Measurements from ENCODE around the gene DNAJC9. TPM values are rescaled to one million over a fixed set of nuclear protein-coding genes. Genes with fewer than 3 reads are reported as not detected.

The DNAJC9 gene
- total RNA-seq, 2 donors from 2014 or later = 37.2 to 41.2 TPM

DNA sequence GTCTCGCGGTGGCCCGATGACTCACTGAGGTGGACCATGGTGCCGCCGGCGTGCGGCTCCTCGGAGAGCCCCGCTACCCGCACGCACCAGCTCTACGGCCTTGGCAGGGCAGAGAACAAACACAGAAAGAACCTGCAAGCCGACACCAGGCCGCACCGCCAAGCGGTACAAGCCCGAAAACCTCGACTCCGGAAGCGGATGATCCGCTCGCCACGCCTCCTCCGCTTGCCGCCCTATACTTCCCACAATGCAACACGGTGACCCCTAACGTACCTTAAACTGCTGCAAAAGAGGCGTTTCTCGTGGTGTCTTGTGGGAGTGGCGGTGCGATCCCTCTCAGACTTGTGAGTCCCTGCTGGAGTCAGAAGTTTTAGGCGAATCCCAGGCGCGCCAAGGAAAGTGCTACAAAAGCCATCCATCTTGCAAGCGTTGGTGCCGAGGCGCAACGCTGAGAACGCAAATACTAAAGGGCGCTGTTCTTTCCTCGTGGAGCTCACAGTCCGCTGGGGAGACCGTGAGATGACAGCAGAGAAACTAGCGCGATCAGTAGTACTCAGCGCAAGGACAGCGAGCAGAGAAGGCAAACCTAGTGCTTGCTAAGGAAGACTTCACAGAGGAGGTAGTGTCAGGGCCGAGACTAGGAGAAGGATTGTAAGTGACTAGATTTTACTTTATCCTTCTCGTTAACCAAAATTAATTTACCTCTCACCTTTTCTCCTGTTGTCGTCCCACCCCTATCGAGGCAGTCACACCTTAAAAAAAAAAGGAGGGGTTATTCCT is 5.6 kb upstream of the DNAJC9 start, which contains the start of gene MRPS16:
MRPS16 (minus strand) TSS at position 200 of the 780 bp plus-strand sequence; CDS start at position 38, 162 bp downstream.
- DNase-seq = peak; percentile 90 to 95
- Mint-ChIP-seq H3K4me3 (peak within 1 kb of the TSS; percentile 97 to 99), H3K36me3 (ENCODE audit: insufficient read depth in 2 of 2) (peaks cover 17 to 21% of the 10 kb centered on the region in 2 donors), H3K9me3 (no peaks in the 10 kb centered on the region), H3K27me3 (ENCODE audit: low read depth) (no peaks in the 10 kb centered on the region), H3K27ac (peak within 1 kb of the TSS; percentile 93), H3K4me1 (ENCODE audit: low read depth) (peaks cover 42% of the 10 kb centered on the region)
- peak; percentile 91 to 92 for ATAC-seq (replicated peaks in 1 of 2)

DNA sequence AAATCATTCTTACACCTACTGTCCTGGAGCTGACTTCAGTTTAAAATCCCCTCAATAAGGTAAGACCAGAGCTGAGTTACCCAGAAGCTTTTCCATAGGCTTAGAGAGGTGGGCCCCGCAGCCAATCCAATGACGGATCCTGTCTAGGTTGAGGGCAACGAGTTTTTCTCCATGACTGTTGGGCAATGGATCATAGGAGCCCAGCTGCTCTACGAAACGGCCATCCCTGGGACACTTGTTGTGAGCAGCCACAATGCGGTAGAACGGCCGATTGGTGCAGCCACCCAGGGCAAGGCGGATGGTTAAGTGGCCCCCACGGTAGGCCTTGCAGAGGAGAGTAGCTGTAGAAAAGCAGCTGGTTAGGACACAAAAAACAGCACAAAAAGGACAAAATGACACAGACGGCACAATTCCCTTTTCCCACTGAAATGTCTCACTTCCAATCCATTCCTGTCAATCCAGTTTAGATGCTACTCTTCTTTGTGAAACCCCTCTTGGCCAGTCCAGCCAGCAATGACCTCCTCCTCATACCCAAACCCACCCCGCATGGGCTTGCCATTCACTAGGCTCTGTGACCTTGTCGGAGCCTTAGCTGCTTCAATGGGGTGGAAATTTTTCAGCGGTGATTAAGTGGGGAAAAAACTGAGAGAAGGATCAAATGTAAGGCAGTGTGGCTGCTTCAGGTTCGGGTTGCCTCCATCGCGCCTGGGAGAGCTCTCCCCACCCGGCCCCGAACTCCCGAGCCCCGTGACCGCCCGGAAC is 4.8 kb upstream of the DNAJC9 start:
- Mint-ChIP-seq H3K4me1 (ENCODE audit: low read depth) (peaks cover 47% of the 10 kb centered on the region), H3K4me3 (peak overlapping the region; percentile 97 to 99), H3K27ac (peak overlapping the region; percentile 93), H3K36me3 (ENCODE audit: insufficient read depth in 2 of 2) (peaks cover 17 to 21% of the 10 kb centered on the region in 2 donors), H3K9me3 (no peaks in the 10 kb centered on the region), H3K27me3 (ENCODE audit: low read depth) (no peaks in the 10 kb centered on the region)
- peak in 1 of 2 donors; percentile 11 for DNase-seq
- ATAC-seq (replicated peaks in 1 of 2) = peak; percentile 2 to 78

DNA sequence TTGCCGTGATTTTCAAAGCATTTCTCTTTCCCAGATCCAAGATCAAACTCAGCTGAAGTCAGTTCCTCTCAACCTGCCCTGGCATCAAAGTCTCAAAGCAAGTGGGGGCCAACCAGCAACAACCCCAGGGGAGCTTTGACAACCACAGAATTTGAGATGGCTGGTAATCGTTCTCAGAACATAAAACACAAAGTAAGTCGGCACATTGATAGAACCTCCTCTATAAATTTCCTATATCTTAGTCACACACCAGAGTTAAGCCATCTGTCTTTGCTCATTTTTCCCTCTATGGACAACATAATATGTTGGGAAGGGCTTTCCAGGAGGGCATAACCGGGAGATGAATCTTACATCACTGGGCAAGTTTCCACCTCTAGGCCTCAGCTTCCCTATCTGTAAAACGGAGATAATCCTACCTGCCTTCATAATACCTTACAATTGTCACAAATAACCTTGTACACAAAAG is 1.2 kb upstream of the DNAJC9 start:
- Mint-ChIP-seq H3K4me3 (peak overlapping the region; percentile 98 to 100), H3K36me3 (ENCODE audit: insufficient read depth in 2 of 2) (peaks cover 30 to 38% of the 10 kb centered on the region in 2 donors), H3K27ac (peak overlapping the region; percentile 98), H3K27me3 (ENCODE audit: low read depth) (no peaks in the 10 kb centered on the region), H3K4me1 (ENCODE audit: low read depth) (peaks cover 70% of the 10 kb centered on the region), H3K9me3 (no peaks in the 10 kb centered on the region)
- ATAC-seq (replicated peaks in 1 of 2) = no peak
- DNase-seq = no peak

DNA sequence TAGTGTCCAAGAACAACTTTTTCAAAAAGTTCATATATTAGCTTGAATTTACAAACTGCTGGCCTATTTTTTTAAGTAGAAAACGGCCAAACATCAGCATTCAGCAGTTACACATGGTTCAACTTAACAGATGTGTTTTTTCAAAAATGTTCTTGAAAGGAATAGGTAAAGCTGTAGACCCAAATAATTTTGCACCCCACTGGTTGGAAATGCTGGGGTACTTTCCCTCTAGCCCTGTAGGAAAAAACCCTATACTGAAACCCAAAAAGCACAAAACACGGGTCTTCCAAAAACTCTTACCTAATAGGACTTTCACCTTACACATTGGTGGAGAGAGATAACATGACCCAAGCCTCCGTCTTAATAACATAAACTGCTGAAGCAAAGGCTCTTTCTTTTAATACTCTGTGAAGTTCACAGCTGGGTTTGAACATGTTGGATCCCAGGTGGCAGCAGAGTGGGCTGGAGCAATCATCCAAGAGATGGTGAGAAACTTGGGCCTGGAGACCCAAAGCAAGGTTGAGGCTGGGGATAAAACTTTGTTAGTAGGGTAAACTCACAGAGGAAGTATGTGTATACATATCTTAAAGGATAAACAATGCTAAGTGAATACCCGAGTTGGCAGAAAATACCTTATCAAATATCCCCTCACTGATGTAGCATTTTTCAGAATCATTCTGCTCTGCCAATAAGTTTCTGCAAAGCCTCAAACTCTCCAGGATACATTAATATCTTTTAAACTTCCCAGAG is 629 bp upstream of the DNAJC9 start:
- DNase-seq (no peak), ATAC-seq (replicated peaks in 1 of 2) (no peak)
- Mint-ChIP-seq H3K36me3 (ENCODE audit: insufficient read depth in 2 of 2) (peaks cover 28 to 43% of the 10 kb centered on the region in 2 donors), H3K9me3 (no peaks in the 10 kb centered on the region), H3K27me3 (ENCODE audit: low read depth) (no peaks in the 10 kb centered on the region), H3K27ac (peak overlapping the region; percentile 98), H3K4me3 (peak overlapping the region; percentile 98 to 100), H3K4me1 (ENCODE audit: low read depth) (peaks cover 76% of the 10 kb centered on the region)

GRCh38 chr10:73246322-73246645 is 771 bp downstream of the DNAJC9 start:
- Mint-ChIP-seq H3K36me3 (ENCODE audit: insufficient read depth in 2 of 2) (peaks cover 23 to 49% of the 10 kb centered on the region in 2 donors), H3K27ac (peak overlapping the region; percentile 99), H3K9me3 (no peaks in the 10 kb centered on the region), H3K4me3 (peak overlapping the region; percentile 98 to 100), H3K27me3 (ENCODE audit: low read depth) (no peaks in the 10 kb centered on the region), H3K4me1 (ENCODE audit: low read depth) (peaks cover 70% of the 10 kb centered on the region)
- DNase-seq = no peak
- ATAC-seq (replicated peaks in 1 of 2) = no peak

DNA sequence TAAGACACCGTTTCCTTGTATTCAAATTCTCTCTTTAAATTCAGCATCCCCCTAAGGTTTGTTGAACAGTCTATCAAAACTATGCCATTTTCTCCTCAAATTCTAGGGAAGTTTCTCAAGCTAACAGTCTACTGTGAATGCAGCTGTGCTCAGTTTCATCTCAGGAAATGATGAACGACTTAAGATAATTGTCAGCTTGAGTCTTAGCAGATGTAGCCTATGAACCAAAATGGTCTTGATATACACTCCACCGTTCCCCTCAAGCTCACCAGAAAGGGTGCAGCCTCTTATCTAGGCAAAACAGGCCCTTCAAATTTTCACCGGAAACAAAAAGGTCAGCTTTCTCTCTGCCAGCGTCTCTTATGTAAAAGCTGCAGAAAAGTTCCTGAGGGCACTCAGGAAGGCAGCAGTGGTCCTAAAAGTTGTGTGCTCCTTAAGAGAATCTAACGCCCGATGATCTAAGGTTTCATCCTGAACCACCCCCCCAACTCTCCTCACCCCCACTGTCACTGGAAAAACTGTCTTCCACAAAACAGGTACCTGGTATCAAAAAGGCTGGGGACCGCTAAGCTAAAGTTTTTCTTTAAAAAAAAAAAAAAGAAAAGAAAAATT is 2.1 kb downstream of the DNAJC9 start:
- no peak for DNase-seq
- peak overlapping the region; percentile 77 for H3K27ac Mint-ChIP-seq
- ATAC-seq (replicated peaks in 1 of 2) = no peak

DNA sequence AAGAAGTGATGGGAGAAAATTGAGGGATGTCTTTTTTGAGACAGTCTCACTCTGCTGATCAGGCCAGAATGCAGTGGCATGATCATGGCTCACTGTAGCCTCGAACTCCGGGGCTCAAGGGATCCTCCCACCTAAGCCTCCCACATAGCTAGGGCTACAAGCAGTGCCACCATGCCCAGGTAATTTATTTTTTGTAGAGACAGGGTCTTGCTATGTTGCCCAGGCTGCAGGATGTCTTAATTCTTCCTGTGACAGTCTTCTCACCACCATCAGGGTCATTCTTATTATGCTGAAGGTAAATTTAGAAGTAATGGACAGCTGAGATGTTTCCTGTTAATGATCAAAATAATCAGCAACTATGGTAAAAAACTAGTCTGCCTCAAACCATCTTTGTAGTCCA is 7.1 kb downstream of the DNAJC9 start:
- peaks cover 22% of the 10 kb centered on the region for H3K4me1 Mint-ChIP-seq (ENCODE audit: low read depth)

More for the DNA sequence above, 2.1 kb downstream of the DNAJC9 start:
- H3K4me3 Mint-ChIP-seq = peak overlapping the region; percentile 98 to 100
- H3K27me3 Mint-ChIP-seq (ENCODE audit: low read depth) = no peaks in the 10 kb centered on the region
- peaks cover 57% of the 10 kb centered on the region for H3K4me1 Mint-ChIP-seq (ENCODE audit: low read depth)
- H3K9me3 Mint-ChIP-seq = no peaks in the 10 kb centered on the region
- peaks cover 17 to 51% of the 10 kb centered on the region in 2 donors for H3K36me3 Mint-ChIP-seq (ENCODE audit: insufficient read depth in 2 of 2)

GRCh38 chr10:73238990-73239566 is 8.0 kb downstream of the DNAJC9 start:
- Mint-ChIP-seq H3K36me3 (ENCODE audit: insufficient read depth in 2 of 2) (peaks cover 9 to 30% of the 10 kb centered on the region in 2 donors), H3K27me3 (ENCODE audit: low read depth) (no peaks in the 10 kb centered on the region), H3K27ac (no peak overlapping the region), H3K4me3 (no peak overlapping the region), H3K9me3 (no peaks in the 10 kb centered on the region), H3K4me1 (ENCODE audit: low read depth) (peaks cover 14% of the 10 kb centered on the region)
- DNase-seq (no peak), ATAC-seq (replicated peaks in 1 of 2) (no peak)

More for the DNA sequence above, 7.1 kb downstream of the DNAJC9 start:
- Mint-ChIP-seq H3K27me3 (ENCODE audit: low read depth) (no peaks in the 10 kb centered on the region), H3K27ac (no peak overlapping the region), H3K9me3 (no peaks in the 10 kb centered on the region), H3K36me3 (ENCODE audit: insufficient read depth in 2 of 2) (peaks cover 10 to 32% of the 10 kb centered on the region in 2 donors), H3K4me3 (no peak overlapping the region)
- DNase-seq = no peak
- ATAC-seq (replicated peaks in 1 of 2) = no peak

GRCh38 chr10:73234695-73235094 is 12.4 kb downstream of the DNAJC9 start:
- Mint-ChIP-seq H3K27ac (no peak overlapping the region), H3K9me3 (no peaks in the 10 kb centered on the region), H3K27me3 (ENCODE audit: low read depth) (no peaks in the 10 kb centered on the region), H3K4me3 (no peak overlapping the region), H3K36me3 (ENCODE audit: insufficient read depth in 2 of 2) (peaks cover 6 to 9% of the 10 kb centered on the region in 2 donors), H3K4me1 (ENCODE audit: low read depth) (no peaks in the 10 kb centered on the region)
- DNase-seq (no peak), ATAC-seq (replicated peaks in 1 of 2) (no peak)

DNA sequence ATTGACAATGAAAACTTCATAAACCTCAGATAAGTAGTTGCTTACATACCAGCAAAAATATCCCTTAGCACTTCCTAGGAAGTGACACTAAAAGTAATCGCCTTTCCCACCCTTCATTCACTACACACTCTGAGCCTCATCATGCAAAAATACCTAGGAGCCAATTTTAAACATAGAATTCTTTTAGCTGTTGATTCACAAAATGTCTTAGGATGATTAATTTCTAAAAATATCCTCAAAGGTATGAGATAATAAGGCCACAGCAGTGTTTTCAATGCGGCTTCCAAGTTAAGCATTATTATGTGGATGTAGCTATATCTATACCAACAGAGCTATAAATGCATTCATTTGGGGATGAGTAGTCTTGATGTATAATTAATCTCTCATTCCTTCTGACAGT is 13.2 kb downstream of the DNAJC9 start:
- DNase-seq (no peak), ATAC-seq (replicated peaks in 1 of 2) (no peak)
- no peak overlapping the region for H3K4me3 Mint-ChIP-seq
- H3K9me3 Mint-ChIP-seq = no peaks in the 10 kb centered on the region
- no peaks in the 10 kb centered on the region for H3K27me3 Mint-ChIP-seq (ENCODE audit: low read depth)
- no peak overlapping the region for H3K27ac Mint-ChIP-seq
- peaks cover 6 to 9% of the 10 kb centered on the region in 2 donors for H3K36me3 Mint-ChIP-seq (ENCODE audit: insufficient read depth in 2 of 2)
- H3K4me1 Mint-ChIP-seq (ENCODE audit: low read depth) = no peaks in the 10 kb centered on the region

- H3K9me3 Mint-ChIP-seq = no peaks in the 10 kb centered on the region
- no peak overlapping the region for H3K27ac Mint-ChIP-seq
- H3K36me3 Mint-ChIP-seq (ENCODE audit: insufficient read depth in 2 of 2) = peaks cover 6 to 9% of the 10 kb centered on the region in 2 donors
Observed at GRCh38 chr10:73232887-73233286, 14.2 kb downstream of the DNAJC9 start.

GRCh38 chr10:73229567-73229966 is 17.5 kb downstream of the DNAJC9 start:
- Mint-ChIP-seq H3K27me3 (ENCODE audit: low read depth) (no peaks in the 10 kb centered on the region), H3K9me3 (no peaks in the 10 kb centered on the region), H3K4me1 (ENCODE audit: low read depth) (peaks cover 5% of the 10 kb centered on the region), H3K4me3 (no peak overlapping the region), H3K27ac (peak overlapping the region; percentile 2), H3K36me3 (ENCODE audit: insufficient read depth in 2 of 2) (peaks cover 4 to 5% of the 10 kb centered on the region in 2 donors)
- ATAC-seq (replicated peaks in 1 of 2) (no peak), DNase-seq (no peak)

More at GRCh38 chr10:73232887-73233286, 14.2 kb downstream of the DNAJC9 start:
- Mint-ChIP-seq H3K4me3 (no peak overlapping the region), H3K27me3 (ENCODE audit: low read depth) (no peaks in the 10 kb centered on the region), H3K4me1 (ENCODE audit: low read depth) (no peaks in the 10 kb centered on the region)
- ATAC-seq (replicated peaks in 1 of 2) = no peak
- no peak for DNase-seq

All from activated T-cell treated with anti-CD3 and anti-CD28 coated beads, Interleukin-2, amount 50 U/mL, for 72 hours (primary cell).